A673 (cell line): ENCODE results near the gene TWNK. TPM values are rescaled to one million over a fixed set of nuclear protein-coding genes. Genes with fewer than 3 reads are reported as not detected.

Source experiments
- BruUV-seq: library from RNA; stranded (reverse); fragments of 400-500 nt; replicated peaks from 2 replicates; lab custom pipeline; 2021; lab: Mats Ljungman, UMichigan
- CTCF ChIA-PET: fragments of 300-600 bp; sonication (Branson Sonifier 250); formaldehyde crosslinking; loops from one replicate; lab custom pipeline; 2022; ENCODE audit warnings: antibody characterized with exemption; lab: Charles Lee
- POLR2A ChIA-PET: fragments of 300-600 bp; sonication (Branson Sonifier 250); formaldehyde crosslinking; loops from one replicate; lab custom pipeline; 2022; ENCODE audit warnings: antibody characterized with exemption; ENCODE audit not compliant: low non-redundant PET; lab: Charles Lee
- DNase-seq: peaks from one replicate; pipeline ENCODE4 v3.0.0-alpha.2; 2015; ENCODE audit warnings: low spot score
- H3K27ac ChIP-seq: fragments of 200-600 bp; sonication (generic); 2 replicates; pipeline ENCODE4 v1.5.1; 2016; ENCODE audit warnings: mixed run types, low read depth, mild to moderate bottlenecking, mixed read lengths, antibody characterized with exemption, low read length; ENCODE audit not compliant: poor library complexity, severe bottlenecking
- H3K27me3 ChIP-seq: fragments of 200-600 bp; sonication (generic); replicated peaks from 2 replicates; pipeline ENCODE4 v1.6.1; 2017; ENCODE audit warnings: mixed run types, low read depth, mild to moderate bottlenecking, mixed read lengths, antibody characterized with exemption, low read length; ENCODE audit not compliant: insufficient read depth, poor library complexity
- H3K36me3 ChIP-seq: fragments of 200-600 bp; sonication (generic); 2 replicates; pipeline ENCODE4 v1.6.1; 2016; ENCODE audit warnings: mixed run types, mild to moderate bottlenecking, mixed read lengths, antibody characterized with exemption, low read length; ENCODE audit not compliant: insufficient read depth, poor library complexity, severe bottlenecking
- H3K4me1 ChIP-seq: fragments of 200-600 bp; sonication (generic); 2 replicates; pipeline ENCODE4 v1.6.1; 2017; ENCODE audit warnings: mixed run types, mild to moderate bottlenecking, mixed read lengths, antibody characterized with exemption, low read length; ENCODE audit not compliant: insufficient read depth, poor library complexity, severe bottlenecking
- H3K4me3 ChIP-seq: fragments of 200-600 bp; sonication (generic); 2 replicates; pipeline ENCODE4 v1.5.1; 2016; ENCODE audit warnings: low read depth, mixed run types, mild to moderate bottlenecking, mixed read lengths, low read length; ENCODE audit not compliant: poor library complexity, severe bottlenecking
- H3K9me3 ChIP-seq: fragments of 200-600 bp; sonication (generic); 2 replicates; pipeline ENCODE4 v1.6.1; 2016; ENCODE audit warnings: mixed run types, low read depth, mild to moderate bottlenecking, mixed read lengths, antibody characterized with exemption, low read length; ENCODE audit not compliant: poor library complexity, severe bottlenecking
- EZH2 ChIP-seq: fragments of 200-600 bp; sonication (generic); IDR thresholded peaks from 2 replicates; pipeline ENCODE4 v1.6.1; 2017; ENCODE audit warnings: borderline replicate concordance, low read depth, mild to moderate bottlenecking, mixed read lengths, antibody characterized with exemption, low read length; ENCODE audit not compliant: poor library complexity, severe bottlenecking
- intact Hi-C: fragments of 100-400 bp; cut with micrococcal nuclease; formaldehyde crosslinking; loops from one replicate; pipeline ENCODE4 v1.10.0; 2022; ENCODE audit not compliant: unreplicated experiment
- total RNA-seq: library from RNA; stranded (reverse); gene quantifications from 2 replicates; pipeline ENCODE4 v1.2.3, GENCODE V29; 2021
- TF ChIP-seq, protein P1 (sequence below): fragments of 300-800, 200-600 bp; sonication (generic); conservative IDR thresholded peaks from 2 replicates; pipeline ENCODE4 v1.5.1; 2017; ENCODE audit warnings: low read depth, mild to moderate bottlenecking, antibody characterized with exemption, low read length, moderate library complexity, mixed read lengths

TWNK gene
- total RNA-seq, 1 experiment from 2014 or later = 29.5 TPM

DNA sequence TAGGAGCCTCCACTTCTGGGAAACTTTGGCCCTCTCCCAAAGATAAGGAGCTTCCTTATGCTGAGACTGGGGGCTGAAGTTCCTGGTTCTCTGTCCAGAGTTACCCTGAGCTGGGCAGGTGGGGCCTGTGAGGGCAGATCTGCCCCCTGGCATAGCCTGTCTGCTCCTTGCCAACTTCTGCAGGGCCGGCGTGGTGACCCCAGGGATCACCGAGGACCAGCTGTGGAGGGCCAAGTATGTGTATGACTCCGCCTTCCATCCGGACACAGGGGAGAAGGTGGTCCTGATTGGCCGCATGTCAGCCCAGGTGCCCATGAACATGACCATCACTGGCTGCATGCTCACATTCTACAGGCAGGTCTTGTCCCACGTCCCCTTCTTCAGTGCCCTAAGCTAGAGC, 48.0 kb downstream of the TWNK start:
- H3K36me3 ChIP-seq = no peaks in the 10 kb centered on the region
- no peak overlapping the region for H3K4me3 ChIP-seq
- TF ChIP-seq EZH2 = no peak
- TF ChIP-seq, protein P1, sequence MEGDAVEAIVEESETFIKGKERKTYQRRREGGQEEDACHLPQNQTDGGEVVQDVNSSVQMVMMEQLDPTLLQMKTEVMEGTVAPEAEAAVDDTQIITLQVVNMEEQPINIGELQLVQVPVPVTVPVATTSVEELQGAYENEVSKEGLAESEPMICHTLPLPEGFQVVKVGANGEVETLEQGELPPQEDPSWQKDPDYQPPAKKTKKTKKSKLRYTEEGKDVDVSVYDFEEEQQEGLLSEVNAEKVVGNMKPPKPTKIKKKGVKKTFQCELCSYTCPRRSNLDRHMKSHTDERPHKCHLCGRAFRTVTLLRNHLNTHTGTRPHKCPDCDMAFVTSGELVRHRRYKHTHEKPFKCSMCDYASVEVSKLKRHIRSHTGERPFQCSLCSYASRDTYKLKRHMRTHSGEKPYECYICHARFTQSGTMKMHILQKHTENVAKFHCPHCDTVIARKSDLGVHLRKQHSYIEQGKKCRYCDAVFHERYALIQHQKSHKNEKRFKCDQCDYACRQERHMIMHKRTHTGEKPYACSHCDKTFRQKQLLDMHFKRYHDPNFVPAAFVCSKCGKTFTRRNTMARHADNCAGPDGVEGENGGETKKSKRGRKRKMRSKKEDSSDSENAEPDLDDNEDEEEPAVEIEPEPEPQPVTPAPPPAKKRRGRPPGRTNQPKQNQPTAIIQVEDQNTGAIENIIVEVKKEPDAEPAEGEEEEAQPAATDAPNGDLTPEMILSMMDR = no peak
- peaks cover 11% of the 10 kb centered on the region for H3K4me1 ChIP-seq
- H3K27ac ChIP-seq = no peak overlapping the region
- POLR2A ChIA-PET = no interaction called here
- H3K9me3 ChIP-seq = no peaks in the 10 kb centered on the region
- no peaks in the 10 kb centered on the region for H3K27me3 ChIP-seq
- intact Hi-C loops = no loop called here
- BruUV-seq = no TSS peak
- CTCF ChIA-PET = interaction anchor here (1.6 kb wide), 1 partner anchor 15 kb away, joined by 4 read pairs; no protein-coding TSS in a partner anchor
- DNase-seq = no peak

DNA sequence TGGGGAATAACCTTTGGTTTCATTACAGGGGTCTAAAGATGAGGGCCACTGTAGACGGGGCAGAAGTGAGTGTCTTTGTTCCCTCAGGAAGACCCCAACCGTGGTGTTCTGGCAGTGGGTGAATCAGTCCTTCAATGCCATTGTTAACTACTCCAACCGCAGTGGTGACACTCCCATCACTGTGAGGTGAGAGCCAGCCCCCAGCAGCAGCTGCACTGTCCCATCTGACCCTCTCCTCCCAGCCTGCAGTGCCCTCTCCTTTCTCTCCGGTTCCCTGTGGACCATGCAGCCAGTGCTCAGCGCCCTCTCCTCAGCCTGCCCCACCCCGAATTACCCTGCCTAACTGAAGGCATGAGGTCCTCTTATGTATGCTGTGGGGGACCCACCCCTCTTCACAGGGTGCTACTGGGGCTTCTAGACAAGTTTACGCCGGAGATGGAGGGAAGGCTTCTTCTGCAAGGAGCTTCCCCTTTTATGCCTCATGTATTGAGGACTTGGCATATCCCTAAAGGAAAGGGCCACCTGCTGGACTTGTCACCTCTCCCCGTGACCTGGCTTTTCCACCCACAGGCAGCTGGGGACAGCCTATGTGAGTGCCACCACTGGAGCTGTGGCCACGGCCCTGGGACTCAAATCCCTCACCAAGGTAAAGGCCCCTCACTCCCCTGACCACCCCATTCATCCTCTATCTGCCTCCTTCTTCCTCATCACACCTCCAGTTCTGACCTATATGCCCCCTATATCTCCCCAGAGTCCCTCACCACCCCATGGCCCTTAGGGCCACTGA, 48.8 kb downstream of the TWNK start:
- H3K4me1 ChIP-seq = peaks cover 14% of the 10 kb centered on the region
- TF ChIP-seq, protein P1 = no peak
- no peak for TF ChIP-seq EZH2
- H3K27me3 ChIP-seq = no peaks in the 10 kb centered on the region
- intact Hi-C loops = no loop called here
- BruUV-seq = no TSS peak
- H3K27ac ChIP-seq = no peak overlapping the region
- H3K9me3 ChIP-seq = no peaks in the 10 kb centered on the region
- ChIA-PET CTCF (no interaction called here), POLR2A (no interaction called here)
- DNase-seq = no peak
- H3K36me3 ChIP-seq = no peaks in the 10 kb centered on the region
- no peak overlapping the region for H3K4me3 ChIP-seq

DNA sequence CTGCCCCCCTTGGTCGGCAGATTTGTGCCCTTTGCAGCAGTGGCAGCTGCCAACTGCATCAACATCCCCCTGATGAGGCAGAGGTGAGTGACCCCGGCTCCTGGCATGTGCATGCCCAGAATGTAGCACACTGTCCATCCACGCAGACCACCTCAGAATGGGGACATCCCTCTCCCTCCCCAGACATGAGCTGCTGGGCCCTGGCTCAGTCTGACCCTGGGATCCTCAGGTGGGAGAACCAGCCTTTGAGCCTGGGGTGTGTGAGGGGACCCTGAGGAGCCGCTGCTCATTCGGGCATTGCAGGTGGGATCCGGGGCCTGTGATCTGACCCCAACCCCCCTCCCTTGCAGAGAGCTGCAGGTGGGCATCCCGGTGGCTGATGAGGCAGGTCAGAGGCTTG, 49.4 kb downstream of the TWNK start:
- TF ChIP-seq, protein P1 = no peak
- TF ChIP-seq EZH2 = no peak
- ChIA-PET CTCF (interaction anchor here (0.5 kb wide), 1 partner anchor 23 kb away, joined by 4 read pairs; no protein-coding TSS in a partner anchor), POLR2A (no interaction called here)
- intact Hi-C loops = no loop called here
- BruUV-seq = no TSS peak
- no peak overlapping the region for H3K4me3 ChIP-seq
- no peaks in the 10 kb centered on the region for H3K27me3 ChIP-seq
- DNase-seq = no peak
- no peaks in the 10 kb centered on the region for H3K9me3 ChIP-seq
- peaks cover 17% of the 10 kb centered on the region for H3K4me1 ChIP-seq
- no peak overlapping the region for H3K27ac ChIP-seq
- no peaks in the 10 kb centered on the region for H3K36me3 ChIP-seq
